SK-N-MC (cell line): ENCODE measurements around the gene DLGAP4.

Source experiments
- EZH2 ChIP-seq: fragments of 200-600 bp; sonication (generic); IDR thresholded peaks from one replicate; pipeline ENCODE4 v1.6.1; 2017; ENCODE audit warnings: antibody characterized with exemption
- POLR2AphosphoS5 ChIP-seq: IDR thresholded peaks from 2 replicates; pipeline ENCODE4 v1.6.1; 2012; ENCODE audit warnings: mild to moderate bottlenecking, low read depth, low read length, borderline replicate concordance

GRCh38 chr20:36439040-36439730 lies 133.0 kb downstream of the DLGAP4 start:
- no peak for TF ChIP-seq EZH2
- TF ChIP-seq POLR2AphosphoS5 = no peak
